K562 (cell line): ENCODE results near the gene GPR32.

ENCODE experiments used
- FOXA1 ChIP-seq: fragments of 450-650 bp; IDR thresholded peaks from 2 replicates; pipeline ENCODE4 v1.6.1; 2016; ENCODE audit warnings: mild to moderate bottlenecking, borderline replicate concordance
- JUN ChIP-seq, 2 experiments: sonication (generic) in 1 of 2; formaldehyde crosslinking in 1 of 2; IDR thresholded peaks; 2 replicates each; pipeline versions ENCODE4 v1.6.1 to v1.8.0; 2012 to 2022; ENCODE audit warnings: borderline replicate concordance in 2 of 2, mild to moderate bottlenecking in 2 of 2, improper control_type of control experiment in 1 of 2, low read depth in 1 of 2, low read length in 1 of 2, missing genetic modification reagents in 1 of 2
- PHF20 ChIP-seq: fragments of 450-650 bp; IDR thresholded peaks from 2 replicates; pipeline ENCODE4 v1.6.1; 2018; ENCODE audit not compliant: partially characterized antibody
- POLR2AphosphoS5 ChIP-seq: IDR thresholded peaks from 2 replicates; pipeline ENCODE4 v1.6.1; 2011; ENCODE audit warnings: mild to moderate bottlenecking, low read depth, low read length, moderate library complexity; ENCODE audit not compliant: control insufficient read depth, insufficient read depth
- ZC3H4 ChIP-seq: sonication (generic); formaldehyde crosslinking; IDR thresholded peaks from 2 replicates; pipeline ENCODE4 v1.9.0; 2021; ENCODE audit warnings: missing genetic modification reagents, borderline replicate concordance
- ZNF175 ChIP-seq: fragments of 200-800 bp; sonication (Bioruptor generic); IDR thresholded peaks from 2 replicates; pipeline ENCODE4 v1.6.1; 2016; ENCODE audit warnings: low read depth, mild to moderate bottlenecking, missing genetic modification characterization, missing compliant biosample characterization
- TF ChIP-seq, protein P1 (sequence below), 3 experiments: IDR thresholded peaks in 2 of 3; conservative IDR thresholded peaks in 1 of 3; 2 replicates each; pipeline ENCODE4 v1.5.1; 2011 to 2012; ENCODE audit warnings: low read length in 3 of 3, mild to moderate bottlenecking in 3 of 3, control low read depth in 2 of 3, improper control_type of control experiment in 1 of 3, inconsistent platforms in 1 of 3, low read depth in 1 of 3, mixed read lengths in 1 of 3, moderate library complexity in 1 of 3; ENCODE audit not compliant: insufficient read depth in 2 of 3
- TF ChIP-seq, protein P2 (sequence below): IDR thresholded peaks from 2 replicates; pipeline ENCODE4 v1.6.1; 2011; ENCODE audit warnings: borderline replicate concordance, low read depth, mild to moderate bottlenecking, moderate library complexity, low read length; ENCODE audit not compliant: insufficient read depth, poor library complexity, severe bottlenecking

GRCh38 chr19:50725218-50725910 is 44.9 kb upstream of the GPR32 start:
- no peak for TF ChIP-seq FOXA1
- TF ChIP-seq, protein P1, sequence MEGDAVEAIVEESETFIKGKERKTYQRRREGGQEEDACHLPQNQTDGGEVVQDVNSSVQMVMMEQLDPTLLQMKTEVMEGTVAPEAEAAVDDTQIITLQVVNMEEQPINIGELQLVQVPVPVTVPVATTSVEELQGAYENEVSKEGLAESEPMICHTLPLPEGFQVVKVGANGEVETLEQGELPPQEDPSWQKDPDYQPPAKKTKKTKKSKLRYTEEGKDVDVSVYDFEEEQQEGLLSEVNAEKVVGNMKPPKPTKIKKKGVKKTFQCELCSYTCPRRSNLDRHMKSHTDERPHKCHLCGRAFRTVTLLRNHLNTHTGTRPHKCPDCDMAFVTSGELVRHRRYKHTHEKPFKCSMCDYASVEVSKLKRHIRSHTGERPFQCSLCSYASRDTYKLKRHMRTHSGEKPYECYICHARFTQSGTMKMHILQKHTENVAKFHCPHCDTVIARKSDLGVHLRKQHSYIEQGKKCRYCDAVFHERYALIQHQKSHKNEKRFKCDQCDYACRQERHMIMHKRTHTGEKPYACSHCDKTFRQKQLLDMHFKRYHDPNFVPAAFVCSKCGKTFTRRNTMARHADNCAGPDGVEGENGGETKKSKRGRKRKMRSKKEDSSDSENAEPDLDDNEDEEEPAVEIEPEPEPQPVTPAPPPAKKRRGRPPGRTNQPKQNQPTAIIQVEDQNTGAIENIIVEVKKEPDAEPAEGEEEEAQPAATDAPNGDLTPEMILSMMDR (IDR thresholded peaks at IDR 0.05 in 2 of 3, conservative IDR thresholded peaks at IDR 0.05 in 1 of 3; ENCODE audit: insufficient read depth in 2 of 3, low read depth in 1 of 3, low read length in 3 of 3): no peak
- TF ChIP-seq POLR2AphosphoS5: no peak
- no peak for TF ChIP-seq JUN (IDR thresholded peaks at IDR 0.05; ENCODE audit: borderline replicate concordance, low read depth, low read length)
- no peak for TF ChIP-seq JUN (CRISPR knock-in tag; IDR thresholded peaks at IDR 0.05; ENCODE audit: borderline replicate concordance)
- no peak for TF ChIP-seq ZC3H4 (CRISPR knock-in tag)
- no peak for TF ChIP-seq ZNF175
- peak; percentile 54 for TF ChIP-seq PHF20
- TF ChIP-seq, protein P2, sequence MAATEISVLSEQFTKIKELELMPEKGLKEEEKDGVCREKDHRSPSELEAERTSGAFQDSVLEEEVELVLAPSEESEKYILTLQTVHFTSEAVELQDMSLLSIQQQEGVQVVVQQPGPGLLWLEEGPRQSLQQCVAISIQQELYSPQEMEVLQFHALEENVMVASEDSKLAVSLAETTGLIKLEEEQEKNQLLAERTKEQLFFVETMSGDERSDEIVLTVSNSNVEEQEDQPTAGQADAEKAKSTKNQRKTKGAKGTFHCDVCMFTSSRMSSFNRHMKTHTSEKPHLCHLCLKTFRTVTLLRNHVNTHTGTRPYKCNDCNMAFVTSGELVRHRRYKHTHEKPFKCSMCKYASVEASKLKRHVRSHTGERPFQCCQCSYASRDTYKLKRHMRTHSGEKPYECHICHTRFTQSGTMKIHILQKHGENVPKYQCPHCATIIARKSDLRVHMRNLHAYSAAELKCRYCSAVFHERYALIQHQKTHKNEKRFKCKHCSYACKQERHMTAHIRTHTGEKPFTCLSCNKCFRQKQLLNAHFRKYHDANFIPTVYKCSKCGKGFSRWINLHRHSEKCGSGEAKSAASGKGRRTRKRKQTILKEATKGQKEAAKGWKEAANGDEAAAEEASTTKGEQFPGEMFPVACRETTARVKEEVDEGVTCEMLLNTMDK: no peak
